Trophoblast cell (in vitro differentiated cells and primary cell): ENCODE data around the gene CCDC63.
A peak's percentile ranks its signal among the peaks of the same experiment; 100 is the strongest.

Experiments used
- DNase-seq, 2 donors: peaks; one replicate each; pipeline ENCODE4 v3.0.0-alpha.2; 2016
- H2AFZ ChIP-seq: 2 replicates; pipeline ENCODE4 v1.6.1; 2013; ENCODE audit warnings: low read length, moderate library complexity, mild to moderate bottlenecking; ENCODE audit not compliant: insufficient read depth, poor library complexity
- H2AK5ac ChIP-seq: 2 replicates; pipeline ENCODE4 v1.6.1; 2013; ENCODE audit warnings: mild to moderate bottlenecking, low read length
- H2BK120ac ChIP-seq: 2 replicates; pipeline ENCODE4 v1.6.1; 2013; ENCODE audit warnings: low read length, mild to moderate bottlenecking, moderate library complexity; ENCODE audit not compliant: insufficient read depth, poor library complexity
- H2BK12ac ChIP-seq: 2 replicates; pipeline ENCODE4 v1.6.1; 2013; ENCODE audit warnings: mild to moderate bottlenecking, low read length, moderate library complexity
- H2BK5ac ChIP-seq: 2 replicates; pipeline ENCODE4 v1.6.1; 2013; ENCODE audit warnings: low read length, low read depth, moderate library complexity, mild to moderate bottlenecking; ENCODE audit not compliant: poor library complexity
- H3K14ac ChIP-seq: 2 replicates; pipeline ENCODE4 v1.6.1; 2013; ENCODE audit warnings: mild to moderate bottlenecking, low read length
- H3K18ac ChIP-seq: 2 replicates; pipeline ENCODE4 v1.6.1; 2013; ENCODE audit warnings: mild to moderate bottlenecking, low read length
- H3K23ac ChIP-seq: 2 replicates; pipeline ENCODE4 v1.6.1; 2013; ENCODE audit warnings: low read length
- H3K27ac ChIP-seq: 2 replicates; pipeline ENCODE4 v1.5.1; 2013; ENCODE audit warnings: low read depth, mild to moderate bottlenecking, inconsistent platforms, low read length, moderate library complexity
- H3K27me3 ChIP-seq: 2 replicates; pipeline ENCODE4 v1.6.1; 2013; ENCODE audit warnings: inconsistent platforms, mild to moderate bottlenecking, low read length, moderate library complexity; ENCODE audit not compliant: insufficient read depth
- H3K36me3 ChIP-seq, 2 experiments: 1 replicate in 1 of 2; 2 replicates in 1 of 2; pipeline ENCODE4 v1.6.1; 2013; ENCODE audit warnings: low read length in 2 of 2, mild to moderate bottlenecking in 2 of 2, moderate library complexity in 1 of 2; ENCODE audit not compliant: insufficient read depth in 2 of 2, control insufficient read depth in 1 of 2
- H3K4ac ChIP-seq: 2 replicates; pipeline ENCODE4 v1.6.1; 2013; ENCODE audit warnings: low read depth, mild to moderate bottlenecking, low read length, moderate library complexity
- H3K4me1 ChIP-seq, 2 experiments: 1 replicate in 1 of 2; 2 replicates in 1 of 2; pipeline ENCODE4 v1.6.1; 2013; ENCODE audit warnings: low read length in 2 of 2, mild to moderate bottlenecking in 2 of 2, moderate library complexity in 1 of 2; ENCODE audit not compliant: insufficient read depth in 2 of 2, control insufficient read depth in 1 of 2
- H3K4me2 ChIP-seq: 2 replicates; pipeline ENCODE4 v1.6.1; 2013; ENCODE audit warnings: inconsistent platforms, mild to moderate bottlenecking, low read length, moderate library complexity
- H3K4me3 ChIP-seq: 2 replicates; pipeline ENCODE4 v1.5.1; 2013; ENCODE audit warnings: mild to moderate bottlenecking, low read depth, low read length, inconsistent platforms
- H3K79me1 ChIP-seq: one replicate; pipeline ENCODE4 v1.6.1; 2013; ENCODE audit warnings: low read length
- H3K79me2 ChIP-seq: 2 replicates; pipeline ENCODE4 v1.6.1; 2013; ENCODE audit warnings: low read length, mild to moderate bottlenecking; ENCODE audit not compliant: control insufficient read depth, insufficient read depth, poor library complexity
- H3K9ac ChIP-seq: 2 replicates; pipeline ENCODE4 v1.6.1; 2013; ENCODE audit warnings: mild to moderate bottlenecking, low read length
- H3K9me3 ChIP-seq: 2 replicates; pipeline ENCODE4 v1.6.1; 2013; ENCODE audit warnings: low read depth, mild to moderate bottlenecking, control low read depth, inconsistent platforms, low read length; ENCODE audit not compliant: insufficient read depth
- H4K12ac ChIP-seq: 2 replicates; pipeline ENCODE4 v1.6.1; 2013; ENCODE audit warnings: low read depth, mild to moderate bottlenecking, low read length, moderate library complexity
- H4K8ac ChIP-seq: 2 replicates; pipeline ENCODE4 v1.6.1; 2013; ENCODE audit warnings: low read depth, mild to moderate bottlenecking, low read length, moderate library complexity
- H4K91ac ChIP-seq: one replicate; pipeline ENCODE4 v1.6.1; 2013; ENCODE audit warnings: low read depth, mild to moderate bottlenecking, low read length, moderate library complexity
- WGBS: extraction: QIAGEN DNeasy Blood & Tissue Kit; methylation state at CpG from one replicate; pipeline ENCODE4 v1.1.7; 2013; ENCODE audit warnings: missing lambda C conversion rate; ENCODE audit not compliant: insufficient read length, insufficient coverage; ENCODE audit errors: extremely low coverage; 5-methylcytosine and 5-hydroxymethylcytosine counted together

Gene CCDC63

GRCh38 chr12:110889361-110889760, 42.6 kb downstream of the CCDC63 start:
- Histone ChIP-seq H3K79me2 (no peaks in the 10 kb centered on the region), H2BK12ac (no peak overlapping the region), H3K9me3 (no peaks in the 10 kb centered on the region), H2AK5ac (no peak overlapping the region), H3K9ac (no peak overlapping the region), H4K12ac (no peak overlapping the region), H3K27ac (no peak overlapping the region), H3K23ac (no peak overlapping the region), H3K27me3 (no peaks in the 10 kb centered on the region), H2BK5ac (no peak overlapping the region), H3K4ac (no peak overlapping the region), H3K4me2 (no peak overlapping the region), H3K4me3 (no peak overlapping the region), H3K79me1 (peaks cover 3% of the 10 kb centered on the region), H3K14ac (no peak overlapping the region), H3K36me3 (no peaks in the 10 kb centered on the region), H4K8ac (no peak overlapping the region), H2BK120ac (no peak overlapping the region), H3K4me1 (peaks cover 11% of the 10 kb centered on the region in 2 experiments), H3K18ac (no peak overlapping the region), H4K91ac (no peak overlapping the region), H2AFZ (no peak overlapping the region)
- WGBS, result no CpG with 5 or more reads among the region's 12 CpGs
- DNase-seq, result no peak

DNA sequence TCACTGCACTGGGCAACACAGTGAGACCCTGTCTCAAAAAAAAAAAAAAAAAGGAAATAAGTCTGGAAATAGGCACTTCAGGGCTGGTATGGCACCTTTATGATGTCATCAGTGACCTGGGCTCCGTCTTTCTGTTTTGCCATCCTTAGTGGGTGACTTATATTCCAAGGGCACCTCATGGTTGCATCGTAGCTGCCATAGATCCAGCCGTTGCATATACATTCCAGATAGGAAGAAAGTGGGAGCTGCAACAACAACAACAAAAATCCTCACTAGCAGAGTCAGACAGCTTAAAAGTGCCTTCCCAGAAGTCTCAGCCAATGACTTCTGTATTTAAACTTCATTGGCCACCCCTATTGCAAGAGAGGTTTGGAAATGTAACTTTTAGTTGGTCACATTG, 47.2 kb downstream of the CCDC63 start:
- Histone ChIP-seq H3K9ac (no peak overlapping the region), H3K27me3 (no peaks in the 10 kb centered on the region), H3K79me2 (no peaks in the 10 kb centered on the region), H4K12ac (no peak overlapping the region), H3K4me1 (peaks cover 11 to 14% of the 10 kb centered on the region in 2 experiments), H3K23ac (no peak overlapping the region), H3K27ac (peak overlapping the region; percentile 26), H3K18ac (peak overlapping the region; percentile 72), H2AFZ (no peak overlapping the region), H3K14ac (no peak overlapping the region), H4K8ac (no peak overlapping the region), H2BK120ac (peak overlapping the region; percentile 72), H3K4ac (no peak overlapping the region), H3K9me3 (no peaks in the 10 kb centered on the region), H3K4me3 (no peak overlapping the region), H4K91ac (peak overlapping the region; percentile 76), H3K36me3 (no peaks in the 10 kb centered on the region), H2BK5ac (no peak overlapping the region), H2BK12ac (no peak overlapping the region), H3K4me2 (no peak overlapping the region), H3K79me1 (peaks cover 3% of the 10 kb centered on the region), H2AK5ac (no peak overlapping the region)
- no CpG with 5 or more reads among the region's 3 CpGs for whole genome bisulfite sequencing
- no peak for DNase-seq

DNA sequence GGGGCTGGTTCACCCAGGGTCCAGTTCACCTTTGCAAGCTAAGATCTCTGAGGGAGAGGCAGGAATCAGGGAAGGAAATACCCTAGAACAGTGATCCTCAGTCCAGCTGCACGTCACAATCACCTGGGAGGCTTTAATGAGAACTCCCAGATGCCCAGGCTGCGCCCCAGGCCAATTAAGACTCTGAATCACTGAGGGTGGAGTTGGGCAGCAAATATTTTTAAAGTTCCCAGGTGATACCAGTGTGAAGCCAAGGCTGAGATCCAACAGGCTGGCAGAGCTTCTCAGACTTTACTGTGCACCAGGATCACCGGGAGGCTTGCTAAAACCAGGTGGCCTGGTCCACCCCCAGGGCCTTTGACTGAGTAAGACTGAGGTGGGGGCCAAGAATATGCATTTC, 49.8 kb downstream of the CCDC63 start:
- no peak overlapping the region for H2BK120ac ChIP-seq
- no peaks in the 10 kb centered on the region for H3K36me3 ChIP-seq
- no peak overlapping the region for H3K14ac ChIP-seq

DNA sequence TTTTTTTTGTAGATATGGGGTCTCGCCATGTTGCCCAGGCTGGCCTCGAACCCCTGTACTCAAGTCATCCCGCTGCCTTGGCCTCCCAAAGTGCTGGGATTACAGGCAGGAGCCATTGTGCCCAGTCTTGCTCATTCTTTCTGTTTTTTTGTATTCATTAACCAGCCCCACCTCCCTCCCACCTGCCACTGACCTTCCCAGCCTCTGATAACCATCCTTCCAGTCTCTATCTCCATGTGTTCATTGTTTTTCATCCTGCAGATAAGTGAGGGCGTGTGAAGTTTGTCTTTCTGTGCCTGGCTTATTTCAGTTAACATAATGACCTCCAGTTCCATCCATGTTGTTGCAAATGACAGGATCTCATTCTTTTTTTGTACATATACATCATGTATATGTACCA, 54.6 kb downstream of the CCDC63 start:
- H2BK120ac ChIP-seq, result no peak overlapping the region
- no peaks in the 10 kb centered on the region for H3K36me3 ChIP-seq
- H3K18ac ChIP-seq, result no peak overlapping the region
- no peak overlapping the region for H3K27ac ChIP-seq
- H4K8ac ChIP-seq, result no peak overlapping the region
- H3K9me3 ChIP-seq, result no peaks in the 10 kb centered on the region
- H3K4me2 ChIP-seq, result no peak overlapping the region
- no peak overlapping the region for H4K91ac ChIP-seq
- no peak overlapping the region for H2AK5ac ChIP-seq
- no peak overlapping the region for H3K4me3 ChIP-seq
- no peaks in the 10 kb centered on the region for H3K4me1 ChIP-seq
- WGBS, result no CpG with 5 or more reads among the region's 4 CpGs
- H3K4ac ChIP-seq, result no peak overlapping the region
- H4K12ac ChIP-seq, result no peak overlapping the region
- H3K79me2 ChIP-seq, result no peaks in the 10 kb centered on the region
- H3K23ac ChIP-seq, result no peak overlapping the region
- H3K27me3 ChIP-seq, result no peaks in the 10 kb centered on the region
- no peak for DNase-seq
- H2BK12ac ChIP-seq, result no peak overlapping the region
- H2BK5ac ChIP-seq, result no peak overlapping the region
- H3K9ac ChIP-seq, result no peak overlapping the region
- H3K79me1 ChIP-seq, result no peaks in the 10 kb centered on the region
- no peak overlapping the region for H3K14ac ChIP-seq
- no peak overlapping the region for H2AFZ ChIP-seq

More for the DNA sequence above, 49.8 kb downstream of the CCDC63 start:
- H4K12ac ChIP-seq, result no peak overlapping the region
- no peak overlapping the region for H2BK12ac ChIP-seq
- peaks cover 3% of the 10 kb centered on the region for H3K79me1 ChIP-seq
- WGBS, result no CpG with 5 or more reads among the region's 3 CpGs
- H3K4me1 ChIP-seq, result peaks cover 11 to 14% of the 10 kb centered on the region in 2 experiments
- no peak overlapping the region for H3K4me2 ChIP-seq
- no peak overlapping the region for H3K23ac ChIP-seq
- no peaks in the 10 kb centered on the region for H3K27me3 ChIP-seq
- no peak overlapping the region for H4K91ac ChIP-seq
- no peak overlapping the region for H3K27ac ChIP-seq
- no peak overlapping the region for H2BK5ac ChIP-seq
- H3K9ac ChIP-seq, result no peak overlapping the region
- H3K79me2 ChIP-seq, result no peaks in the 10 kb centered on the region
- H3K4ac ChIP-seq, result no peak overlapping the region
- peak in 1 of 2 donors; percentile 18 for DNase-seq
- H4K8ac ChIP-seq, result no peak overlapping the region
- H2AK5ac ChIP-seq, result no peak overlapping the region
- H2AFZ ChIP-seq, result no peak overlapping the region
- H3K18ac ChIP-seq, result no peak overlapping the region
- H3K4me3 ChIP-seq, result no peak overlapping the region
- H3K9me3 ChIP-seq, result no peaks in the 10 kb centered on the region
